K562 (cell line): Measurements from ENCODE around the gene RCC1. TPM values are rescaled to one million over a fixed set of nuclear protein-coding genes. Genes with fewer than 3 reads are reported as not detected.
A peak's percentile ranks its signal among the peaks of the same experiment; 100 is the strongest.

Experiments
- CBFA2T2 ChIP-seq: fragments of 450-650 bp; conservative IDR thresholded peaks from 2 replicates; pipeline ENCODE4 v1.6.1; 2017; ENCODE audit warnings: mild to moderate bottlenecking
- E2F6 ChIP-seq, 2 experiments: IDR thresholded peaks; 2 replicates each; pipeline ENCODE4 v1.6.1; 2011; ENCODE audit warnings: borderline replicate concordance in 1 of 2, control low read depth in 1 of 2, low read depth in 1 of 2, low read length in 1 of 2, mild to moderate bottlenecking in 1 of 2, mixed read lengths in 1 of 2, moderate library complexity in 1 of 2; ENCODE audit not compliant: insufficient read depth in 1 of 2, insufficient read length in 1 of 2, poor library complexity in 1 of 2, severe bottlenecking in 1 of 2; ENCODE audit errors: extremely low read depth in 1 of 2
- HMGN3 ChIP-seq: IDR thresholded peaks from 2 replicates; pipeline ENCODE4 v1.6.1; 2011; ENCODE audit warnings: borderline replicate concordance, low read depth, mild to moderate bottlenecking, mixed read lengths, low read length; ENCODE audit not compliant: insufficient read length; ENCODE audit errors: extremely low read depth
- MCM3 ChIP-seq: fragments of 450-650 bp; IDR thresholded peaks from 2 replicates; pipeline ENCODE4 v1.6.1; 2016
- MLX ChIP-seq, 2 experiments: fragments of 450-650 bp in 1 of 2; sonication (generic) in 1 of 2; formaldehyde crosslinking; conservative IDR thresholded peaks; 2 replicates each; pipeline versions ENCODE4 v1.4.0 to v1.8.1; 2020 to 2022; ENCODE audit warnings: mild to moderate bottlenecking in 1 of 2, missing genetic modification reagents in 1 of 2
- MTA2 ChIP-seq: fragments of 450-650 bp; IDR thresholded peaks from 2 replicates; pipeline ENCODE4 v1.6.1; 2016; ENCODE audit warnings: low read depth
- NR3C1 ChIP-seq: sonication (generic); formaldehyde crosslinking; IDR thresholded peaks from 2 replicates; pipeline ENCODE4 v1.8.1; 2022; ENCODE audit warnings: missing genetic modification reagents
- POLR2A ChIP-seq: fragments of 450-650 bp; conservative IDR thresholded peaks from 2 replicates; pipeline ENCODE4 v1.6.1; 2016
- SIN3A ChIP-seq, 2 experiments: fragments of 150-350 bp in 1 of 2; IDR thresholded peaks; 2 replicates each; pipeline ENCODE4 v1.6.1; 2011 to 2016; ENCODE audit warnings: borderline replicate concordance in 2 of 2, low read depth in 2 of 2, low read length in 2 of 2, mild to moderate bottlenecking in 2 of 2, moderate library complexity in 2 of 2; ENCODE audit not compliant: control insufficient read depth in 1 of 2
- TCF3 ChIP-seq: sonication (generic); formaldehyde crosslinking; IDR thresholded peaks from 2 replicates; pipeline ENCODE4 v1.4.0; 2020; ENCODE audit warnings: mild to moderate bottlenecking, missing genetic modification reagents
- ZBED1 ChIP-seq: IDR thresholded peaks from 2 replicates; pipeline ENCODE4 v1.6.1; 2014
- ZNF3 ChIP-seq: fragments of 250-450 bp; sonication (Bioruptor Pico); IDR thresholded peaks from 2 replicates; pipeline ENCODE4 v1.5.0; 2021; ENCODE audit warnings: mild to moderate bottlenecking, moderate library complexity
- ZNF444 ChIP-seq: fragments of 250-450 bp; sonication (Bioruptor Pico); IDR thresholded peaks from 2 replicates; pipeline ENCODE4 v1.4.0; 2020; ENCODE audit warnings: mild to moderate bottlenecking, moderate library complexity
- polyA plus RNA-seq, 8 experiments: library from polyadenylated mRNA; depleted of rRNA in 4 of 8; stranded (reverse) in 5 of 8; unstranded in 3 of 8; fragments of >200 nt; fragmentation: Nextera tagmentation in 2 of 8; fragmentation: Illumina TruSeq in 1 of 8; extraction: Ambion mirVana in 2 of 8; extraction: Trizol in 1 of 8; gene quantifications; 2 replicates each; pipeline versions ENCODE4 v1.2.1 to v1.2.3, GENCODE V29; 2011 to 2014; ENCODE audit warnings: inconsistent platforms in 1 of 8, missing spikeins in 1 of 8
- total RNA-seq, 7 experiments: library from RNA; depleted of rRNA in 6 of 7; stranded (reverse); fragments of >200 nt in 6 of 7; fragmentation: Illumina TruSeq in 2 of 7; extraction: Trizol in 2 of 7; gene quantifications; 2 replicates each; pipeline versions ENCODE4 v1.2.1 to v1.2.3, GENCODE V29; 2011 to 2021; ENCODE audit warnings: low replicate concordance in 1 of 7
- TF ChIP-seq, protein P1 (sequence below): fragments of 250-450 bp; sonication (Bioruptor Pico); IDR thresholded peaks from 2 replicates; pipeline ENCODE4 v1.4.0; 2020; ENCODE audit warnings: mild to moderate bottlenecking, moderate library complexity
- TF ChIP-seq, protein P2 (sequence below), 2 experiments: fragments of 150-350 bp in 1 of 2; IDR thresholded peaks; 2 replicates each; pipeline ENCODE4 v1.6.1; 2012 to 2016; ENCODE audit warnings: low read depth in 2 of 2, low read length in 2 of 2, mild to moderate bottlenecking in 1 of 2, moderate library complexity in 1 of 2
- TF ChIP-seq, protein P3 (sequence below): IDR thresholded peaks from 2 replicates; pipeline ENCODE4 v1.6.1; 2011; ENCODE audit warnings: borderline replicate concordance, low read depth, mild to moderate bottlenecking, moderate library complexity, low read length; ENCODE audit not compliant: insufficient read depth, poor library complexity, severe bottlenecking

Gene RCC1
- total and polyA plus RNA-seq, 9 of the 15 experiments (the other 6 are each of a cell fraction or from before 2014, with no cell fraction given) = 16.4 to 202 (median 107) TPM

DNA sequence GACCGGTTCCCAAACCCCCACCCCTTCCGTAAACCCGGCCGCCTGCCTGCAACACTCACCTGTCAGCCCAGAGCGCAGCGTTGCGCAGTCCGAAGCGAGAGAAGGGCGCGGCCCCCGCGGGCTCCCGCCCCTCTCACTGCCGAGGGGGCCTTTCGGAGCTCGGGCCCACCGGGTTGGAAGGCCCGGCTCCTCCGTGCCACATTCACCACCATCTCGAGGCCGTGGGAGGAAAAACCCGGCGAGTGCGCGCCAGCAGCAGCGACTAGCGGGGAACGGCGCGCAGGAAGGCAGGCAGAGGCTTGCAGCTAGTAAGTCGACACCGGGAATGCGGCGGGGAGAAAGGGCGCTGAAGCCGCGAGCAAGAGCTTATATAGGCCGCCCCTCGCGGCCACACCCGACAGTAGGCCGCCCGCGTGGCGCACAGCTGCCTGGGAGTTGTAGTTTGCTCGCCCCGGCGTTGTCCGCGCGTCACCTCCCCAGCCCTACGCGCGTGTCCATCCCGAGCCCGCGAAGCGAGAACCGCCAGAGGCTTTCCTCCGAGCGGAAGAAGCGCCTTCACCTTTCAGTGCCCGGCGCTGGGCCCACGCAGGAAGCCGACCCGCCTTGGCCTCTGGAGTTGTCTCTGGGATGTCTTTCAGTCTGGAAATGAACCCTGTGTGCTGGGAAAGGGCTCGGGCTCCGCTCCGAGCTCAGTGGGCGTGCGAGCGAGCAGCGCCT is 75.8 kb downstream of the RCC1 start (continued):
- TF ChIP-seq, protein P1, sequence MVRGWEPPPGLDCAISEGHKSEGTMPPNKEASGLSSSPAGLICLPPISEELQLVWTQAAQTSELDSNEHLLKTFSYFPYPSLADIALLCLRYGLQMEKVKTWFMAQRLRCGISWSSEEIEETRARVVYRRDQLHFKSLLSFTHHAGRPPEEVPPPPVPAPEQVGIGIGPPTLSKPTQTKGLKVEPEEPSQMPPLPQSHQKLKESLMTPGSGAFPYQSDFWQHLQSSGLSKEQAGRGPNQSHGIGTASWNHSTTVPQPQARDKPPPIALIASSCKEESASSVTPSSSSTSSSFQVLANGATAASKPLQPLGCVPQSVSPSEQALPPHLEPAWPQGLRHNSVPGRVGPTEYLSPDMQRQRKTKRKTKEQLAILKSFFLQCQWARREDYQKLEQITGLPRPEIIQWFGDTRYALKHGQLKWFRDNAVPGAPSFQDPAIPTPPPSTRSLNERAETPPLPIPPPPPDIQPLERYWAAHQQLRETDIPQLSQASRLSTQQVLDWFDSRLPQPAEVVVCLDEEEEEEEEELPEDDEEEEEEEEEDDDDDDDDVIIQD = no peak
- TF ChIP-seq, protein P2, sequence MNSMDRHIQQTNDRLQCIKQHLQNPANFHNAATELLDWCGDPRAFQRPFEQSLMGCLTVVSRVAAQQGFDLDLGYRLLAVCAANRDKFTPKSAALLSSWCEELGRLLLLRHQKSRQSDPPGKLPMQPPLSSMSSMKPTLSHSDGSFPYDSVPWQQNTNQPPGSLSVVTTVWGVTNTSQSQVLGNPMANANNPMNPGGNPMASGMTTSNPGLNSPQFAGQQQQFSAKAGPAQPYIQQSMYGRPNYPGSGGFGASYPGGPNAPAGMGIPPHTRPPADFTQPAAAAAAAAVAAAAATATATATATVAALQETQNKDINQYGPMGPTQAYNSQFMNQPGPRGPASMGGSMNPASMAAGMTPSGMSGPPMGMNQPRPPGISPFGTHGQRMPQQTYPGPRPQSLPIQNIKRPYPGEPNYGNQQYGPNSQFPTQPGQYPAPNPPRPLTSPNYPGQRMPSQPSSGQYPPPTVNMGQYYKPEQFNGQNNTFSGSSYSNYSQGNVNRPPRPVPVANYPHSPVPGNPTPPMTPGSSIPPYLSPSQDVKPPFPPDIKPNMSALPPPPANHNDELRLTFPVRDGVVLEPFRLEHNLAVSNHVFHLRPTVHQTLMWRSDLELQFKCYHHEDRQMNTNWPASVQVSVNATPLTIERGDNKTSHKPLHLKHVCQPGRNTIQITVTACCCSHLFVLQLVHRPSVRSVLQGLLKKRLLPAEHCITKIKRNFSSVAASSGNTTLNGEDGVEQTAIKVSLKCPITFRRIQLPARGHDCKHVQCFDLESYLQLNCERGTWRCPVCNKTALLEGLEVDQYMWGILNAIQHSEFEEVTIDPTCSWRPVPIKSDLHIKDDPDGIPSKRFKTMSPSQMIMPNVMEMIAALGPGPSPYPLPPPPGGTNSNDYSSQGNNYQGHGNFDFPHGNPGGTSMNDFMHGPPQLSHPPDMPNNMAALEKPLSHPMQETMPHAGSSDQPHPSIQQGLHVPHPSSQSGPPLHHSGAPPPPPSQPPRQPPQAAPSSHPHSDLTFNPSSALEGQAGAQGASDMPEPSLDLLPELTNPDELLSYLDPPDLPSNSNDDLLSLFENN (IDR thresholded peaks at IDR 0.05; ENCODE audit: low read depth in 2 of 2, low read length in 2 of 2) = peak in 1 of 2 experiments; percentile 93; a peak in 2 of 4 replicates
- TF ChIP-seq, protein P3, sequence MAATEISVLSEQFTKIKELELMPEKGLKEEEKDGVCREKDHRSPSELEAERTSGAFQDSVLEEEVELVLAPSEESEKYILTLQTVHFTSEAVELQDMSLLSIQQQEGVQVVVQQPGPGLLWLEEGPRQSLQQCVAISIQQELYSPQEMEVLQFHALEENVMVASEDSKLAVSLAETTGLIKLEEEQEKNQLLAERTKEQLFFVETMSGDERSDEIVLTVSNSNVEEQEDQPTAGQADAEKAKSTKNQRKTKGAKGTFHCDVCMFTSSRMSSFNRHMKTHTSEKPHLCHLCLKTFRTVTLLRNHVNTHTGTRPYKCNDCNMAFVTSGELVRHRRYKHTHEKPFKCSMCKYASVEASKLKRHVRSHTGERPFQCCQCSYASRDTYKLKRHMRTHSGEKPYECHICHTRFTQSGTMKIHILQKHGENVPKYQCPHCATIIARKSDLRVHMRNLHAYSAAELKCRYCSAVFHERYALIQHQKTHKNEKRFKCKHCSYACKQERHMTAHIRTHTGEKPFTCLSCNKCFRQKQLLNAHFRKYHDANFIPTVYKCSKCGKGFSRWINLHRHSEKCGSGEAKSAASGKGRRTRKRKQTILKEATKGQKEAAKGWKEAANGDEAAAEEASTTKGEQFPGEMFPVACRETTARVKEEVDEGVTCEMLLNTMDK = peak; percentile 64
- no peak for TF ChIP-seq TCF3 (CRISPR knock-in tag)
- TF ChIP-seq ZNF444 (CRISPR knock-in tag) = no peak
- TF ChIP-seq CBFA2T2 = 0 out of 2 replicates have a peak, but pooled peaks have one; percentile 13
- TF ChIP-seq SIN3A (IDR thresholded peaks at IDR 0.05; ENCODE audit: borderline replicate concordance in 2 of 2, control insufficient read depth in 1 of 2, low read depth in 2 of 2, low read length in 2 of 2) = peak; percentile 95
- TF ChIP-seq MLX (CRISPR knock-in tag; conservative IDR thresholded peaks at IDR 0.05) = peak in 1 of 2 experiments; percentile 83; a peak in 2 of 4 replicates
- TF ChIP-seq MTA2 = no peak
- TF ChIP-seq NR3C1 = peak; percentile 51; the same call in 1 of the 2 replicates
- peak; percentile 100 for TF ChIP-seq POLR2A
- peak; percentile 98 for TF ChIP-seq HMGN3
- TF ChIP-seq MCM3 = no peak
- no peak for TF ChIP-seq ZNF3
- peak; percentile 92 to 96 for TF ChIP-seq E2F6 (IDR thresholded peaks at IDR 0.05; ENCODE audit: borderline replicate concordance in 1 of 2, extremely low read depth in 1 of 2, insufficient read depth in 1 of 2, insufficient read length in 1 of 2, low read depth in 1 of 2, low read length in 1 of 2, poor library complexity in 1 of 2, severe bottlenecking in 1 of 2)
- TF ChIP-seq ZBED1 = peak; percentile 52; the same call in 1 of the 2 replicates
